Chondrocyte (in vitro differentiated cells): ENCODE results near the gene PAXIP1. TPM values are rescaled to one million over a fixed set of nuclear protein-coding genes. Genes with fewer than 3 reads are reported as not detected.

Source experiments
- DNase-seq: peaks from one replicate; pipeline ENCODE4 v3.0.0; 2021; ENCODE audit warnings: mixed read lengths, low spot score
- H3K27ac Mint-ChIP-seq: one replicate; pipeline ENCODE4 v1.8.0; 2021; ENCODE audit warnings: mild to moderate bottlenecking, moderate library complexity, mixed read lengths; ENCODE audit not compliant: unreplicated experiment
- H3K27me3 Mint-ChIP-seq: 2 replicates; pipeline ENCODE4 v1.8.0; 2021; ENCODE audit warnings: low read depth, mixed read lengths
- H3K36me3 Mint-ChIP-seq: 2 replicates; pipeline ENCODE4 v1.8.0; 2021; ENCODE audit warnings: low read depth, mixed read lengths
- H3K4me1 Mint-ChIP-seq: 2 replicates; pipeline ENCODE4 v1.8.0; 2021; ENCODE audit warnings: low read depth, mild to moderate bottlenecking, mixed read lengths
- H3K4me3 Mint-ChIP-seq: one replicate; pipeline ENCODE4 v1.8.0; 2021; ENCODE audit warnings: mild to moderate bottlenecking, moderate library complexity, mixed read lengths; ENCODE audit not compliant: unreplicated experiment
- H3K9me3 Mint-ChIP-seq: 2 replicates; pipeline ENCODE4 v1.8.0; 2021; ENCODE audit warnings: low read depth, mixed read lengths
- total RNA-seq: library from RNA; stranded (reverse); gene quantifications from 3 replicates; pipeline ENCODE4 v1.2.1, GENCODE V29; 2021
- TF ChIP-seq, protein P1 (sequence below): fragments of 200-600 bp; sonication (generic); IDR thresholded peaks from 2 replicates; pipeline ENCODE4 v1.5.0; 2021; ENCODE audit warnings: antibody characterized with exemption, mild to moderate bottlenecking, moderate library complexity

PAXIP1 gene
- total RNA-seq, 1 donor from 2014 or later: 8.9 TPM

DNA sequence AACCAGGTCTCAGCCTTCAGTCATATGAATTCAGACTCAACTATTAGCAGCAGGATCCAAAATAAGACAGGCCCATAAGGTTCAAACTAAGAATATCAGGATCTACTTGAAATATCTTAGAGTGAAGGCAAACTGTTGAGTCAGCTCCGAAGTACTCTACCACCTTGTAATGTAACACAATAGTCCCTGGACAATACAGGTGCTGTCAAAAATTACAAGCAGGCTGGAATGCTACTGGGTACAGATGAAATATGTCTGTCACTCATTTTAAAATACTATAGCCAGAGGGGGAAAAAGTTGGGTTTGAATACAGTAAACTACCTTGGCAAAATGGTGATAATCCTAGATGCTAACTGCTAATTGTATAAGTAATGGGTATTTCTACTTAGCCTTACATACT lies 6.8 kb downstream of the PAXIP1 start:
- no peaks in the 10 kb centered on the region for H3K27me3 Mint-ChIP-seq
- H3K4me1 Mint-ChIP-seq: no peaks in the 10 kb centered on the region
- TF ChIP-seq, protein P1, sequence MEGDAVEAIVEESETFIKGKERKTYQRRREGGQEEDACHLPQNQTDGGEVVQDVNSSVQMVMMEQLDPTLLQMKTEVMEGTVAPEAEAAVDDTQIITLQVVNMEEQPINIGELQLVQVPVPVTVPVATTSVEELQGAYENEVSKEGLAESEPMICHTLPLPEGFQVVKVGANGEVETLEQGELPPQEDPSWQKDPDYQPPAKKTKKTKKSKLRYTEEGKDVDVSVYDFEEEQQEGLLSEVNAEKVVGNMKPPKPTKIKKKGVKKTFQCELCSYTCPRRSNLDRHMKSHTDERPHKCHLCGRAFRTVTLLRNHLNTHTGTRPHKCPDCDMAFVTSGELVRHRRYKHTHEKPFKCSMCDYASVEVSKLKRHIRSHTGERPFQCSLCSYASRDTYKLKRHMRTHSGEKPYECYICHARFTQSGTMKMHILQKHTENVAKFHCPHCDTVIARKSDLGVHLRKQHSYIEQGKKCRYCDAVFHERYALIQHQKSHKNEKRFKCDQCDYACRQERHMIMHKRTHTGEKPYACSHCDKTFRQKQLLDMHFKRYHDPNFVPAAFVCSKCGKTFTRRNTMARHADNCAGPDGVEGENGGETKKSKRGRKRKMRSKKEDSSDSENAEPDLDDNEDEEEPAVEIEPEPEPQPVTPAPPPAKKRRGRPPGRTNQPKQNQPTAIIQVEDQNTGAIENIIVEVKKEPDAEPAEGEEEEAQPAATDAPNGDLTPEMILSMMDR: no peak
- H3K27ac Mint-ChIP-seq: no peak overlapping the region
- H3K36me3 Mint-ChIP-seq: peaks cover 16% of the 10 kb centered on the region
- no peak overlapping the region for H3K4me3 Mint-ChIP-seq
- DNase-seq: no peak
- no peaks in the 10 kb centered on the region for H3K9me3 Mint-ChIP-seq

DNA sequence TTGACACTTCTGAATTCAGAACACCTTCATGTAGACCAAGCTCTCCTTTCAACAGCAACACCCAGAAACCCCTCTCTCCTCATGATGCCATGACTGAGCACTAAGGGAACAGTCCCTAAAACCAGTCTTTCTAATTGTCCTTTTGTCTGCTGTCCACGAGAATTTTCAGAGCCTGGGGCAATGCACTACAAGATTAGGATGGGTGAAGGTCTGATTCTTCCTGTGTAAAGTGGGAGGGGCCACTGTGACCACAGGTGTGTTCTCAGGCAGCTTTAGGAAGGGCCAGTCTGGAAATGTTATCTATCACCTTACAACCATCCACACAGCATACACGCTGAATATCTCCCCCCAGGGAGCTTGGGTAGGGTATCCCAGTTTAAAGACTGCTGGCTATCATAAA lies 7.9 kb downstream of the PAXIP1 start:
- H3K27ac Mint-ChIP-seq: no peak overlapping the region
- H3K4me1 Mint-ChIP-seq: no peaks in the 10 kb centered on the region
- no peak for DNase-seq
- no peak overlapping the region for H3K4me3 Mint-ChIP-seq
- peaks cover 17% of the 10 kb centered on the region for H3K36me3 Mint-ChIP-seq
- H3K27me3 Mint-ChIP-seq: no peaks in the 10 kb centered on the region
- H3K9me3 Mint-ChIP-seq: no peaks in the 10 kb centered on the region
- TF ChIP-seq, protein P1: no peak

DNA sequence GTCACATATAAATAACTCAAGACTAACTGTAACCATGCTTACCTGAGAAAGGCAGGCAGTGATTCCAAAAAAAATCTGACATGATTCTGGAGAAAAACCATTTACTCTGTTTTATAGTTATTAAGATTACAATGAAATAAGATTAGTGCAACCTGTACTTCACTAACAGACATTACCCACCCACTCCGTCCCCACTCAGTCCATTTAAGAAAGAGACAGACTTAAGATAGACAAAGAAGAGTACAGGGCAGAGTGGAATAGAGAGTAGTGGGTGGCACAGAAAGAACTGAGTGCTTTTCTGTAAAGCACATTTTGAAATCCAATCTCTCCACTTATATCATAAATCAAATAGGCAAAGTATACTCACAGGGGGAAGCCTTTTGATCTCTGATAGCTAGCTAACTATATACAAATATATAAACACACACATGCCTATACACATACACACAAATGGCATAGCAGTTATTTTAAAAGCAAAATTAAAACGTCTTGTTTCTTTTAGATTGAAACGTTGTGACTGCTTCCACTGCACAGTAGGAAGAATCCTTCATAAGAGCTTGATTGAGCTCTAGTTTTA lies 11.9 kb downstream of the PAXIP1 start:
- Mint-ChIP-seq H3K27ac (no peak overlapping the region), H3K36me3 (peaks cover 12% of the 10 kb centered on the region), H3K9me3 (no peaks in the 10 kb centered on the region), H3K4me3 (no peak overlapping the region), H3K4me1 (no peaks in the 10 kb centered on the region), H3K27me3 (no peaks in the 10 kb centered on the region)
- DNase-seq: no peak
- TF ChIP-seq, protein P1: no peak

DNA sequence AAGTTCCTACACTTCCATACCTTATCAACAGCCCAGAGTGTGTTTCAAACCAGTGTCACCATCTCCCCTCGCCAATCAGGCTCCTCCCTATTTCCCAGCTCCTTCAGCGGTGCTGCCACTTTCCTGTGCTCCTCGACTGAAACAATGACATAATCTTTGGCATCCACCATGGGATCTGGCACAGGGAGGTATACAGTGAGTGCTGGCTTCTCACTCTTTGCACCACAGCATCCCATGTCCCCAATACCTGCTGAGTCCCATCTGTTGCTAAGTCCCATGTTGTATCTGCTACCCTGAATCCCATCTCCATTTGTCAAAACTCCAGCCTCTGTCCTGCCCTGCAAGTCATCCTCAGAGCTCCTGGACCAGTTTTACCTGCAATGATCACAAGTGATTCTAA lies 15.4 kb downstream of the PAXIP1 start:
- no peak for DNase-seq
- Mint-ChIP-seq H3K27ac (no peak overlapping the region), H3K4me1 (no peaks in the 10 kb centered on the region), H3K9me3 (no peaks in the 10 kb centered on the region), H3K27me3 (no peaks in the 10 kb centered on the region), H3K4me3 (no peak overlapping the region), H3K36me3 (peaks cover 9% of the 10 kb centered on the region)
- TF ChIP-seq, protein P1: no peak

DNA sequence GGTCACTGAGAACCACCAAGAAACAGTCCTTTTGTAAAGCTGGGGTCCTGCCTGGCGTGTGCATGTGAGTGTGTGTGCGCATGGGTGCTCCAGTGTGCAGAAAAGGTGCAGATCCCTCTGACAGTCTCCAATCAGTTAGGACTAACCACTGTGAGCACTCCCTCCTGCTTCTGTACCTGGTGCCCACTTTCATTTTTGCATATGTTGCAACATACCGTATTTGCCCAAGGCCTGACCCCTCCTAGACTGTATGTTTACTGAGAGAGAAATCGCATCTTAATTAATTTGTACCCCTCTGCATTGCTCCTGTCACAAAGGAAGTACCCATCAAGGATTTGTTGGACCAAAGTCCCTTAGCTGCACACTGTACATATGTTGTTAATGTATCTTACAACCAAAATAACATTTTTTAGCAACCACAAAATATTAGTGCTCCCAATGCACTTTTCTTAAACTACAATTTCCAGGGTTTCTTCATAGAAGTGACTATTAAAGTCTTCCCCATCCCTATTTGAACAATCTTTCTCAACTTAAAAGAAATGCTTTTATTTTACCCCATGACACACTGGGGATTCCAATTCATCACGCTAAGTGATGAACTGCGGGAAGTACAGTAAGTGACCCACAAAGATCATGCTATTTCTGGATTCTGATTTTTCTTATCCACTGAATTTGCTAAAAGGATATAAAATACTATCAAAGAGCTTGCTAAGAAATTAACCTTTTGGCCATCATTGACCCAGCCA lies 16.6 kb downstream of the PAXIP1 start:
- Mint-ChIP-seq H3K27ac (no peak overlapping the region), H3K9me3 (no peaks in the 10 kb centered on the region), H3K27me3 (no peaks in the 10 kb centered on the region), H3K36me3 (peaks cover 6% of the 10 kb centered on the region), H3K4me3 (no peak overlapping the region), H3K4me1 (no peaks in the 10 kb centered on the region)
- DNase-seq: no peak
- TF ChIP-seq, protein P1: no peak
